GM23338 (cell line): ENCODE data around the gene C16orf87. TPM values are rescaled to one million over a fixed set of nuclear protein-coding genes. Genes with fewer than 3 reads are reported as not detected.

Source experiments
- ATAC-seq: fragments of 200-7000 bp; cut with Tn5 transposase; 3 replicates; pipeline ENCODE4 v1.9.1; 2020
- DNase-seq: peaks from one replicate; pipeline ENCODE4 v3.0.0-alpha.2; 2015; ENCODE audit warnings: low spot score
- H2AFZ ChIP-seq: fragments of 200-600 bp; sonication (generic); 2 replicates; pipeline ENCODE4 v1.8.0; 2016; ENCODE audit warnings: antibody characterized with exemption, mild to moderate bottlenecking, moderate library complexity
- H3F3A ChIP-seq: fragments of 200-600 bp; sonication (generic); replicated peaks from 2 replicates; pipeline ENCODE4 v1.8.0; 2017; ENCODE audit warnings: antibody characterized with exemption, mixed run types, low read depth
- H3K27ac ChIP-seq: fragments of 200-600 bp; sonication (generic); 2 replicates; pipeline ENCODE4 v1.6.1; 2016; ENCODE audit warnings: low read depth
- H3K27me3 ChIP-seq: fragments of 200-600 bp; sonication (generic); 2 replicates; pipeline ENCODE4 v1.8.0; 2016; ENCODE audit warnings: mild to moderate bottlenecking, mixed run types, moderate library complexity; ENCODE audit not compliant: insufficient read depth
- H3K36me3 ChIP-seq: fragments of 200-600 bp; sonication (generic); 2 replicates; pipeline ENCODE4 v1.8.0; 2016; ENCODE audit warnings: mild to moderate bottlenecking; ENCODE audit not compliant: insufficient read depth
- H3K4me1 ChIP-seq: fragments of 200-600 bp; sonication (generic); 2 replicates; pipeline ENCODE4 v1.8.0; 2016; ENCODE audit warnings: mild to moderate bottlenecking, moderate library complexity; ENCODE audit not compliant: insufficient read depth
- H3K4me2 ChIP-seq: fragments of 200-600 bp; sonication (generic); 2 replicates; pipeline ENCODE4 v1.7.1; 2017; ENCODE audit warnings: mixed run types
- H3K4me3 ChIP-seq: fragments of 200-600 bp; sonication (generic); 2 replicates; pipeline ENCODE4 v1.6.1; 2016; ENCODE audit warnings: mixed run types
- H3K79me2 ChIP-seq: fragments of 200-600 bp; sonication (generic); replicated peaks from 2 replicates; pipeline ENCODE4 v1.8.0; 2017; ENCODE audit warnings: mild to moderate bottlenecking; ENCODE audit not compliant: insufficient read depth
- H3K9me2 ChIP-seq: fragments of 200-600 bp; sonication (generic); 2 replicates; pipeline ENCODE4 v1.8.0; 2017; ENCODE audit not compliant: insufficient read depth
- H4K20me1 ChIP-seq: fragments of 200-600 bp; sonication (generic); replicated peaks from 2 replicates; pipeline ENCODE4 v1.8.0; 2017; ENCODE audit warnings: mild to moderate bottlenecking; ENCODE audit not compliant: insufficient read depth
- H3K27ac Mint-ChIP-seq: 2 replicates; pipeline ENCODE4 v1.8.0; 2020; ENCODE audit warnings: inconsistent platforms, mild to moderate bottlenecking, moderate library complexity, mixed read lengths
- H3K27me3 Mint-ChIP-seq: 3 replicates; pipeline ENCODE4 v1.8.0; 2022; ENCODE audit warnings: low read depth, mild to moderate bottlenecking, moderate library complexity, mixed read lengths, inconsistent platforms; ENCODE audit not compliant: insufficient read depth, poor library complexity
- H3K36me3 Mint-ChIP-seq: 3 replicates; pipeline ENCODE4 v1.8.0; 2021; ENCODE audit warnings: low read depth, mild to moderate bottlenecking, inconsistent platforms, moderate library complexity, mixed read lengths
- H3K4me1 Mint-ChIP-seq: 3 replicates; pipeline ENCODE4 v1.8.0; 2020; ENCODE audit warnings: mild to moderate bottlenecking, inconsistent platforms, mixed read lengths
- H3K4me3 Mint-ChIP-seq: 3 replicates; pipeline ENCODE4 v1.8.0; 2021; ENCODE audit warnings: moderate library complexity, mild to moderate bottlenecking, inconsistent platforms, mixed read lengths
- H3K9me3 Mint-ChIP-seq: 3 replicates; pipeline ENCODE4 v1.8.0; 2020; ENCODE audit warnings: moderate library complexity, mild to moderate bottlenecking, inconsistent platforms, mixed read lengths
- CREB1 ChIP-seq: fragments of 250-450 bp; sonication (Bioruptor Pico); IDR thresholded peaks from 2 replicates; pipeline ENCODE4 v1.5.0; 2020; ENCODE audit warnings: low read depth, mild to moderate bottlenecking, moderate library complexity
- EZH2 ChIP-seq: fragments of 200-600 bp; sonication (generic); IDR thresholded peaks from one replicate; pipeline ENCODE4 v1.8.0; 2017; ENCODE audit warnings: antibody characterized with exemption, mild to moderate bottlenecking, low read depth; ENCODE audit not compliant: unreplicated experiment
- JUNB ChIP-seq: IDR thresholded peaks from one replicate; pipeline ENCODE4 v1.6.1; 2016; ENCODE audit warnings: antibody characterized with exemption; ENCODE audit not compliant: unreplicated experiment
- NANOG ChIP-seq: IDR thresholded peaks from 2 replicates; pipeline ENCODE4 v1.6.1; 2016; ENCODE audit warnings: antibody characterized with exemption, borderline replicate concordance
- POLR2AphosphoS5 ChIP-seq: IDR thresholded peaks from 2 replicates; pipeline ENCODE4 v1.6.1; 2016; ENCODE audit warnings: antibody characterized with exemption, low read depth
- STAT1 ChIP-seq: IDR thresholded peaks from one replicate; pipeline ENCODE4 v1.6.1; 2016; ENCODE audit warnings: antibody characterized with exemption; ENCODE audit not compliant: unreplicated experiment
- ZNF114 ChIP-seq: fragments of 250-450 bp; sonication (Bioruptor Pico); IDR thresholded peaks from 2 replicates; pipeline ENCODE4 v1.5.0; 2020; ENCODE audit warnings: mild to moderate bottlenecking, moderate library complexity
- ZNF331 ChIP-seq: fragments of 250-450 bp; sonication (Bioruptor Pico); IDR thresholded peaks from 2 replicates; pipeline ENCODE4 v1.5.0; 2020; ENCODE audit warnings: low read depth, mild to moderate bottlenecking, moderate library complexity
- polyA plus RNA-seq: library from polyadenylated mRNA; unstranded; fragments of >200 nt; fragmentation: Nextera tagmentation; extraction: Ambion mirVana; gene quantifications from 2 replicates; pipeline ENCODE4 v1.2.1, GENCODE V29; 2016
- total RNA-seq: library from RNA; depleted of rRNA; stranded (reverse); fragments of >200 nt; shearing (Covaris generic); gene quantifications from 2 replicates; pipeline ENCODE4 v1.2.3, GENCODE V29; 2014
- TF ChIP-seq, protein P1 (sequence below): fragments of 250-450 bp; sonication (Bioruptor Pico); IDR thresholded peaks from 2 replicates; pipeline ENCODE4 v1.5.0; 2020; ENCODE audit warnings: mild to moderate bottlenecking, moderate library complexity
- TF ChIP-seq, protein P2 (sequence below): IDR thresholded peaks from one replicate; pipeline ENCODE4 v1.6.1; 2018; ENCODE audit warnings: antibody characterized with exemption; ENCODE audit not compliant: unreplicated experiment
- TF ChIP-seq, protein P3 (sequence below): IDR thresholded peaks from 2 replicates; pipeline ENCODE4 v1.6.1; 2016; ENCODE audit warnings: antibody characterized with exemption
- TF ChIP-seq, protein P4 (sequence below), 2 experiments: fragments of 200-600 bp in 1 of 2; sonication (generic) in 1 of 2; conservative IDR thresholded peaks; 2 replicates each; pipeline versions ENCODE4 v1.5.1 to v1.6.1; 2016 to 2017; ENCODE audit warnings: antibody characterized with exemption in 2 of 2, low read depth in 2 of 2, mild to moderate bottlenecking in 2 of 2, moderate library complexity in 1 of 2

Gene C16orf87
- total and polyA plus RNA-seq, 2 experiments from 2014 or later: 23.4 to 46.0 TPM

DNA sequence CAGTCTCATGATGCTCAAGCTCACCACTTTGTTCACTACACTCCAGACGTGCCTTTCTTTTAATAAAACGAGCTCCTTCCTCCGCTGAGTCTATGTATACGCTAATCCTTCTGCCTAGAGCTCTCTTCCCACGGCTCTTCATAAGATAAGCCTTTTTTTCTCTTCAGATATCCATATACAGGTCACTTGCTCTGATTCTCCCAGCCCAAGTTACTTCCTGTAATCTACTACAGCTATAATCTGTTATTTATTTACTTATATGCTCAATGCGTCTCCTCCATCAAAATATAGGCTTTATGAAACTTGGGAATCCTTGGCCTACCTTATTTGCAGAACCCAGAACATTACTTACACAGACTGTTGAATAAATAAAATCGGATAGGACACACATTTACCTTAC lies 17.4 kb downstream of the C16orf87 start (continued):
- TF ChIP-seq, protein P1, sequence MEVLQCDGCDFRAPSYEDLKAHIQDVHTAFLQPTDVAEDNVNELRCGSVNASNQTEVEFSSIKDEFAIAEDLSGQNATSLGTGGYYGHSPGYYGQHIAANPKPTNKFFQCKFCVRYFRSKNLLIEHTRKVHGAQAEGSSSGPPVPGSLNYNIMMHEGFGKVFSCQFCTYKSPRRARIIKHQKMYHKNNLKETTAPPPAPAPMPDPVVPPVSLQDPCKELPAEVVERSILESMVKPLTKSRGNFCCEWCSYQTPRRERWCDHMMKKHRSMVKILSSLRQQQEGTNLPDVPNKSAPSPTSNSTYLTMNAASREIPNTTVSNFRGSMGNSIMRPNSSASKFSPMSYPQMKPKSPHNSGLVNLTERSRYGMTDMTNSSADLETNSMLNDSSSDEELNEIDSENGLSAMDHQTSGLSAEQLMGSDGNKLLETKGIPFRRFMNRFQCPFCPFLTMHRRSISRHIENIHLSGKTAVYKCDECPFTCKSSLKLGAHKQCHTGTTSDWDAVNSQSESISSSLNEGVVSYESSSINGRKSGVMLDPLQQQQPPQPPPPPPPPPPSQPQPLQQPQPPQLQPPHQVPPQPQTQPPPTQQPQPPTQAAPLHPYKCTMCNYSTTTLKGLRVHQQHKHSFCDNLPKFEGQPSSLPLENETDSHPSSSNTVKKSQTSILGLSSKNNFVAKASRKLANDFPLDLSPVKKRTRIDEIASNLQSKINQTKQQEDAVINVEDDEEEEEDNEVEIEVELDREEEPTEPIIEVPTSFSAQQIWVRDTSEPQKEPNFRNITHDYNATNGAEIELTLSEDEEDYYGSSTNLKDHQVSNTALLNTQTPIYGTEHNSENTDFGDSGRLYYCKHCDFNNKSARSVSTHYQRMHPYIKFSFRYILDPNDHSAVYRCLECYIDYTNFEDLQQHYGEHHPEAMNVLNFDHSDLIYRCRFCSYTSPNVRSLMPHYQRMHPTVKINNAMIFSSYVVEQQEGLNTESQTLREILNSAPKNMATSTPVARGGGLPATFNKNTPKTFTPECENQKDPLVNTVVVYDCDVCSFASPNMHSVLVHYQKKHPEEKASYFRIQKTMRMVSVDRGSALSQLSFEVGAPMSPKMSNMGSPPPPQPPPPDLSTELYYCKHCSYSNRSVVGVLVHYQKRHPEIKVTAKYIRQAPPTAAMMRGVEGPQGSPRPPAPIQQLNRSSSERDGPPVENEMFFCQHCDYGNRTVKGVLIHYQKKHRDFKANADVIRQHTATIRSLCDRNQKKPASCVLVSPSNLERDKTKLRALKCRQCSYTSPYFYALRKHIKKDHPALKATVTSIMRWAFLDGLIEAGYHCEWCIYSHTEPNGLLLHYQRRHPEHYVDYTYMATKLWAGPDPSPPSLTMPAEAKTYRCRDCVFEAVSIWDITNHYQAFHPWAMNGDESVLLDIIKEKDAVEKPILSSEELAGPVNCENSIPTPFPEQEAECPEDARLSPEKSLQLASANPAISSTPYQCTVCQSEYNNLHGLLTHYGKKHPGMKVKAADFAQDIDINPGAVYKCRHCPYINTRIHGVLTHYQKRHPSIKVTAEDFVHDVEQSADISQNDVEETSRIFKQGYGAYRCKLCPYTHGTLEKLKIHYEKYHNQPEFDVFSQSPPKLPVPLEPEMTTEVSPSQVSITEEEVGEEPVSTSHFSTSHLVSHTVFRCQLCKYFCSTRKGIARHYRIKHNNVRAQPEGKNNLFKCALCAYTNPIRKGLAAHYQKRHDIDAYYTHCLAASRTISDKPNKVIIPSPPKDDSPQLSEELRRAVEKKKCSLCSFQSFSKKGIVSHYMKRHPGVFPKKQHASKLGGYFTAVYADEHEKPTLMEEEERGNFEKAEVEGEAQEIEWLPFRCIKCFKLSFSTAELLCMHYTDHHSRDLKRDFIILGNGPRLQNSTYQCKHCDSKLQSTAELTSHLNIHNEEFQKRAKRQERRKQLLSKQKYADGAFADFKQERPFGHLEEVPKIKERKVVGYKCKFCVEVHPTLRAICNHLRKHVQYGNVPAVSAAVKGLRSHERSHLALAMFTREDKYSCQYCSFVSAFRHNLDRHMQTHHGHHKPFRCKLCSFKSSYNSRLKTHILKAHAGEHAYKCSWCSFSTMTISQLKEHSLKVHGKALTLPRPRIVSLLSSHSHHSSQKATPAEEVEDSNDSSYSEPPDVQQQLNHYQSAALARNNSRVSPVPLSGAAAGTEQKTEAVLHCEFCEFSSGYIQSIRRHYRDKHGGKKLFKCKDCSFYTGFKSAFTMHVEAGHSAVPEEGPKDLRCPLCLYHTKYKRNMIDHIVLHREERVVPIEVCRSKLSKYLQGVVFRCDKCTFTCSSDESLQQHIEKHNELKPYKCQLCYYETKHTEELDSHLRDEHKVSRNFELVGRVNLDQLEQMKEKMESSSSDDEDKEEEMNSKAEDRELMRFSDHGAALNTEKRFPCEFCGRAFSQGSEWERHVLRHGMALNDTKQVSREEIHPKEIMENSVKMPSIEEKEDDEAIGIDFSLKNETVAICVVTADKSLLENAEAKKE (CRISPR knock-in tag): no peak
- TF ChIP-seq ZNF114 (no peak), NANOG (no peak)

DNA sequence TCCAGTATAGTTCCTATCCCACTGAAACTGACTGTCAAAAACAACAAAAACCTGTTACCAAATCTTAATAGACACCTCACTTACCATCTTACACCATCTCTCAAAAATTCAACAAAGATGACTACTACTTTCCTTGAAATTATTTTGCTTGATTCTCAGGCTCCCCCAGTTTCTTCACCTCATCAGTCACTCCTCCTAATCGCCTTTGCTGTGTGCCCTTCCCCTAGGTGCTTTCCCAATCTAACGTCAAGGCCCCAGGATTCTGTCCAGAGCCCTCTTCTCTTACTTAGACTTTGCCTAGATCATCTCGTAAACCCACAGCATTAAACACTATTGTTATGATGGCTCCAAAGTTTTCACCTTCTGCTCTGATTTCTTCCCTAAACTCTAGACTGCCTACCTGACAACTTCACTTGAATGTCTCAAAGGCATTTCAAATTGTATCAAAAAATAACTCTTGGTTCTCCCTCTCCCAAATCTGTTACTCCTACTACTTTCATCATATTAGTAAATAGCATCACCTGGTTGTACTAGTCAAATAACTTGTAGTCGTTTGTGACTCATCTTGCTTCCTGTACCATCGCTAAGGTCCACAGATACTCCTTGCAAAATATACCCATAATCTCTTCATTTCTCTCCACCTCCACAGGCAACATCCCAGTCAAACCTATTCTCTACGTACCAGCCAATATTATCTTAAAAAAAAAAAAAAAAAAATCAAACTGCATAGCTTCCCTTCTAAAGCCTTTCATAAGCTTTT lies 18.0 kb downstream of the C16orf87 start:
- H3K27me3 ChIP-seq: no peaks in the 10 kb centered on the region
- DNase-seq: no peak
- H3K4me2 ChIP-seq: no peak overlapping the region
- H3K4me1 ChIP-seq: peaks cover 7% of the 10 kb centered on the region; the same call in 1 of the 2 replicates
- H2AFZ ChIP-seq: no peak overlapping the region
- no peaks in the 10 kb centered on the region for H3K9me3 Mint-ChIP-seq
- no peaks in the 10 kb centered on the region for H3K27me3 Mint-ChIP-seq
- no peak for ATAC-seq
- H3K4me1 Mint-ChIP-seq: peaks cover under 1% of the 10 kb centered on the region; the same call in 2 of the 3 replicates
- no peaks in the 10 kb centered on the region; the same call in 1 of the 2 replicates for H3K9me2 ChIP-seq
- no peaks in the 10 kb centered on the region for H3F3A ChIP-seq
- H4K20me1 ChIP-seq: peaks cover 4% of the 10 kb centered on the region
- peaks cover 12% of the 10 kb centered on the region; the same call in 2 of the 3 replicates for H3K36me3 Mint-ChIP-seq
- H3K36me3 ChIP-seq: no peaks in the 10 kb centered on the region
- H3K79me2 ChIP-seq: peaks cover 100% of the 10 kb centered on the region
- no peak overlapping the region for H3K27ac ChIP-seq
- H3K4me3 ChIP-seq: no peak overlapping the region
- no peak overlapping the region for H3K27ac Mint-ChIP-seq
- H3K4me3 Mint-ChIP-seq: no peak overlapping the region
- TF ChIP-seq EZH2 (no peak), CREB1 (CRISPR knock-in tag) (no peak), STAT1 (no peak), JUNB (no peak), ZNF114 (no peak), POLR2AphosphoS5 (no peak), NANOG (no peak), ZNF331 (CRISPR knock-in tag) (no peak)
- TF ChIP-seq, protein P2, sequence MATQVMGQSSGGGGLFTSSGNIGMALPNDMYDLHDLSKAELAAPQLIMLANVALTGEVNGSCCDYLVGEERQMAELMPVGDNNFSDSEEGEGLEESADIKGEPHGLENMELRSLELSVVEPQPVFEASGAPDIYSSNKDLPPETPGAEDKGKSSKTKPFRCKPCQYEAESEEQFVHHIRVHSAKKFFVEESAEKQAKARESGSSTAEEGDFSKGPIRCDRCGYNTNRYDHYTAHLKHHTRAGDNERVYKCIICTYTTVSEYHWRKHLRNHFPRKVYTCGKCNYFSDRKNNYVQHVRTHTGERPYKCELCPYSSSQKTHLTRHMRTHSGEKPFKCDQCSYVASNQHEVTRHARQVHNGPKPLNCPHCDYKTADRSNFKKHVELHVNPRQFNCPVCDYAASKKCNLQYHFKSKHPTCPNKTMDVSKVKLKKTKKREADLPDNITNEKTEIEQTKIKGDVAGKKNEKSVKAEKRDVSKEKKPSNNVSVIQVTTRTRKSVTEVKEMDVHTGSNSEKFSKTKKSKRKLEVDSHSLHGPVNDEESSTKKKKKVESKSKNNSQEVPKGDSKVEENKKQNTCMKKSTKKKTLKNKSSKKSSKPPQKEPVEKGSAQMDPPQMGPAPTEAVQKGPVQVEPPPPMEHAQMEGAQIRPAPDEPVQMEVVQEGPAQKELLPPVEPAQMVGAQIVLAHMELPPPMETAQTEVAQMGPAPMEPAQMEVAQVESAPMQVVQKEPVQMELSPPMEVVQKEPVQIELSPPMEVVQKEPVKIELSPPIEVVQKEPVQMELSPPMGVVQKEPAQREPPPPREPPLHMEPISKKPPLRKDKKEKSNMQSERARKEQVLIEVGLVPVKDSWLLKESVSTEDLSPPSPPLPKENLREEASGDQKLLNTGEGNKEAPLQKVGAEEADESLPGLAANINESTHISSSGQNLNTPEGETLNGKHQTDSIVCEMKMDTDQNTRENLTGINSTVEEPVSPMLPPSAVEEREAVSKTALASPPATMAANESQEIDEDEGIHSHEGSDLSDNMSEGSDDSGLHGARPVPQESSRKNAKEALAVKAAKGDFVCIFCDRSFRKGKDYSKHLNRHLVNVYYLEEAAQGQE: no peak
- TF ChIP-seq, protein P3, sequence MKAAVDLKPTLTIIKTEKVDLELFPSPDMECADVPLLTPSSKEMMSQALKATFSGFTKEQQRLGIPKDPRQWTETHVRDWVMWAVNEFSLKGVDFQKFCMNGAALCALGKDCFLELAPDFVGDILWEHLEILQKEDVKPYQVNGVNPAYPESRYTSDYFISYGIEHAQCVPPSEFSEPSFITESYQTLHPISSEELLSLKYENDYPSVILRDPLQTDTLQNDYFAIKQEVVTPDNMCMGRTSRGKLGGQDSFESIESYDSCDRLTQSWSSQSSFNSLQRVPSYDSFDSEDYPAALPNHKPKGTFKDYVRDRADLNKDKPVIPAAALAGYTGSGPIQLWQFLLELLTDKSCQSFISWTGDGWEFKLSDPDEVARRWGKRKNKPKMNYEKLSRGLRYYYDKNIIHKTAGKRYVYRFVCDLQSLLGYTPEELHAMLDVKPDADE: no peak
- TF ChIP-seq, protein P4, sequence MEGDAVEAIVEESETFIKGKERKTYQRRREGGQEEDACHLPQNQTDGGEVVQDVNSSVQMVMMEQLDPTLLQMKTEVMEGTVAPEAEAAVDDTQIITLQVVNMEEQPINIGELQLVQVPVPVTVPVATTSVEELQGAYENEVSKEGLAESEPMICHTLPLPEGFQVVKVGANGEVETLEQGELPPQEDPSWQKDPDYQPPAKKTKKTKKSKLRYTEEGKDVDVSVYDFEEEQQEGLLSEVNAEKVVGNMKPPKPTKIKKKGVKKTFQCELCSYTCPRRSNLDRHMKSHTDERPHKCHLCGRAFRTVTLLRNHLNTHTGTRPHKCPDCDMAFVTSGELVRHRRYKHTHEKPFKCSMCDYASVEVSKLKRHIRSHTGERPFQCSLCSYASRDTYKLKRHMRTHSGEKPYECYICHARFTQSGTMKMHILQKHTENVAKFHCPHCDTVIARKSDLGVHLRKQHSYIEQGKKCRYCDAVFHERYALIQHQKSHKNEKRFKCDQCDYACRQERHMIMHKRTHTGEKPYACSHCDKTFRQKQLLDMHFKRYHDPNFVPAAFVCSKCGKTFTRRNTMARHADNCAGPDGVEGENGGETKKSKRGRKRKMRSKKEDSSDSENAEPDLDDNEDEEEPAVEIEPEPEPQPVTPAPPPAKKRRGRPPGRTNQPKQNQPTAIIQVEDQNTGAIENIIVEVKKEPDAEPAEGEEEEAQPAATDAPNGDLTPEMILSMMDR (conservative IDR thresholded peaks at IDR 0.05; ENCODE audit: low read depth in 2 of 2): no peak
